K562 (cell line): ENCODE measurements around the gene SOHLH2. TPM values are rescaled to one million over a fixed set of nuclear protein-coding genes. Genes with fewer than 3 reads are reported as not detected.

Experiments
- ATAC-seq: fragments of 200-7000 bp; cut with Tn5 transposase; 3 replicates; pipeline ENCODE4 v1.9.1; 2020; ENCODE audit warnings: moderate library complexity
- BruUV-seq: library from RNA; stranded (reverse); fragments of 400-500 nt; replicated peaks from 2 replicates; lab custom pipeline; 2021; lab: Mats Ljungman, UMichigan
- CTCF ChIA-PET: fragments of 300-600 bp; formaldehyde crosslinking; extraction: SDS; loops from one replicate; lab custom pipeline; 2021; ENCODE audit warnings: low intra/inter-chr PET ratio; lab: Yijun Ruan, JAX
- POLR2A ChIA-PET: fragments of 300-600, 350-650 bp; sonication (Branson Sonifier 250); formaldehyde crosslinking; extraction: SDS; loops from one replicate; lab custom pipeline; 2021; ENCODE audit warnings: antibody characterized with exemption, inconsistent platforms; lab: Yijun Ruan, JAX
- DNase-seq, 4 experiments: peaks; one replicate each; pipeline versions ENCODE4 v3.0.0 to v3.0.0-alpha.2; 2011 to 2018; ENCODE audit warnings: low spot score in 3 of 4, mixed read lengths in 3 of 4; ENCODE audit errors: extremely low read depth in 1 of 4
- FAIRE-seq: peaks from 2 replicates; lab custom pipeline; 2011; peaks lifted over from hg19 to GRCh38; lab: Jason Lieb, UNC
- H2AFZ ChIP-seq: 2 replicates; pipeline ENCODE4 v1.6.0; 2011; ENCODE audit warnings: low read depth, low read length, control low read depth, inconsistent platforms
- H3K27ac ChIP-seq: fragments of 200-600 bp; 3 replicates; pipeline ENCODE4 v1.8.0; 2011; ENCODE audit warnings: low read depth, mild to moderate bottlenecking, control low read depth, inconsistent platforms, low read length, moderate library complexity, mixed read lengths; ENCODE audit errors: extremely low read depth
- H3K27me3 ChIP-seq, 2 experiments: fragments of 300-600 bp in 1 of 2; 2 replicates in 1 of 2; 3 replicates in 1 of 2; pipeline versions ENCODE4 v1.6.0 to v1.8.0; 2011; ENCODE audit warnings: inconsistent platforms in 2 of 2, low read length in 2 of 2, mild to moderate bottlenecking in 1 of 2, mixed read lengths in 1 of 2, moderate library complexity in 1 of 2; ENCODE audit not compliant: control insufficient read depth in 2 of 2, insufficient read depth in 2 of 2
- H3K36me3 ChIP-seq: fragments of 300-600 bp; 3 replicates; pipeline ENCODE4 v1.8.0; 2011; ENCODE audit warnings: mild to moderate bottlenecking, low read length, inconsistent platforms; ENCODE audit not compliant: control insufficient read depth, insufficient read depth
- H3K4me1 ChIP-seq, 2 experiments: fragments of 200-600 bp in 1 of 2; replicated peaks in 1 of 2; 2 replicates in 1 of 2; 3 replicates in 1 of 2; pipeline versions ENCODE4 v1.5.1 to v1.8.0; 2011; ENCODE audit warnings: inconsistent platforms in 2 of 2, low read length in 2 of 2, mild to moderate bottlenecking in 1 of 2, mixed read lengths in 1 of 2, moderate library complexity in 1 of 2; ENCODE audit not compliant: control insufficient read depth in 2 of 2, insufficient read depth in 2 of 2
- H3K4me2 ChIP-seq: 2 replicates; pipeline ENCODE4 v1.6.1; 2011; ENCODE audit warnings: low read length, control low read depth, inconsistent platforms, mixed read lengths; ENCODE audit not compliant: insufficient read depth
- H3K4me3 ChIP-seq: fragments of 200-600 bp; sonication (generic), shearing (Covaris generic); 2 replicates; pipeline ENCODE4 v1.5.1; 2016; ENCODE audit warnings: control low read depth, inconsistent platforms
- H3K79me2 ChIP-seq: fragments of 200-600 bp; 3 replicates; pipeline ENCODE4 v1.8.0; 2011; ENCODE audit warnings: low read length, inconsistent platforms; ENCODE audit not compliant: control insufficient read depth, insufficient read depth
- H3K9ac ChIP-seq, 2 experiments: 2 replicates each; pipeline versions ENCODE4 v1.6.0 to v1.6.1; 2011; ENCODE audit warnings: low read depth in 2 of 2, low read length in 2 of 2, control low read depth in 1 of 2, inconsistent platforms in 1 of 2, mild to moderate bottlenecking in 1 of 2, mixed read lengths in 1 of 2; ENCODE audit not compliant: insufficient read depth in 1 of 2
- H3K9me1 ChIP-seq: one replicate; pipeline ENCODE4 v1.6.0; 2011; ENCODE audit warnings: inconsistent platforms, mild to moderate bottlenecking, low read length, moderate library complexity; ENCODE audit not compliant: control insufficient read depth, insufficient read depth
- H3K9me3 ChIP-seq: replicated peaks from 2 replicates; pipeline ENCODE4 v1.5.1; 2011; ENCODE audit warnings: low read depth, low read length, inconsistent platforms; ENCODE audit not compliant: control insufficient read depth, insufficient read depth
- H4K20me1 ChIP-seq: replicated peaks from 2 replicates; pipeline ENCODE4 v1.6.1; 2011; ENCODE audit warnings: low read length, inconsistent platforms, mixed read lengths; ENCODE audit not compliant: control insufficient read depth, insufficient read depth
- ELK1 ChIP-seq: sonication (generic); formaldehyde crosslinking; IDR thresholded peaks from 2 replicates; pipeline ENCODE4 v1.8.1; 2022; ENCODE audit warnings: missing genetic modification reagents
- MTF1 ChIP-seq: fragments of 250-450 bp; sonication (Bioruptor Pico); IDR thresholded peaks from 2 replicates; pipeline ENCODE4 v1.9.0; 2021; ENCODE audit warnings: moderate library complexity, mild to moderate bottlenecking, inconsistent platforms, borderline replicate concordance
- SPI1 ChIP-seq: IDR thresholded peaks from 2 replicates; pipeline ENCODE4 v1.6.1; 2011; ENCODE audit warnings: low read depth, low read length, control low read depth, borderline replicate concordance
- WGBS: fragments of 100-300 bp; shearing (Covaris generic); methylation state at CpG from one replicate; pipeline ENCODE4 v1.1.6; 2016; ENCODE audit warnings: low coverage, mixed read lengths; ENCODE audit not compliant: insufficient coverage; ENCODE audit errors: missing lambda C conversion rate; 5-methylcytosine and 5-hydroxymethylcytosine counted together
- in situ Hi-C: fragments of 300-500 bp; cut with MboI; formaldehyde crosslinking; loops from 4 replicates; pipeline ENCODE4 v1.15.0; 2018; ENCODE audit warnings: inconsistent platforms, mixed read lengths
- intact Hi-C: fragments of 100-400 bp; cut with micrococcal nuclease; formaldehyde crosslinking; loops from 2 replicates; pipeline ENCODE4 v1.14.2; 2022
- polyA plus RNA-seq, 8 experiments: library from polyadenylated mRNA; depleted of rRNA in 4 of 8; stranded (reverse) in 5 of 8; unstranded in 3 of 8; fragments of >200 nt; fragmentation: Nextera tagmentation in 2 of 8; fragmentation: Illumina TruSeq in 1 of 8; extraction: Ambion mirVana in 2 of 8; extraction: Trizol in 1 of 8; gene quantifications; 2 replicates each; pipeline versions ENCODE4 v1.2.1 to v1.2.3, GENCODE V29; 2011 to 2014; ENCODE audit warnings: inconsistent platforms in 1 of 8, missing spikeins in 1 of 8
- total RNA-seq, 7 experiments: library from RNA; depleted of rRNA in 6 of 7; stranded (reverse); fragments of >200 nt in 6 of 7; fragmentation: Illumina TruSeq in 2 of 7; extraction: Trizol in 2 of 7; gene quantifications; 2 replicates each; pipeline versions ENCODE4 v1.2.1 to v1.2.3, GENCODE V29; 2011 to 2021; ENCODE audit warnings: low replicate concordance in 1 of 7
- TF ChIP-seq, protein P1 (sequence below): fragments of 450-650 bp; formaldehyde crosslinking; IDR thresholded peaks from 2 replicates; pipeline ENCODE4 v1.4.0; 2020; ENCODE audit warnings: mild to moderate bottlenecking, mixed read lengths

Gene SOHLH2
- total and polyA plus RNA-seq, 9 of the 15 experiments (the other 6 are each of a cell fraction or from before 2014, with no cell fraction given) = 10.3 to 26.7 (median 17.0) TPM

GRCh38 chr13:36158611-36159010 is 55.7 kb downstream of the SOHLH2 start:
- Histone ChIP-seq H2AFZ (no peak overlapping the region), H3K36me3 (no peaks in the 10 kb centered on the region), H3K27me3 (peaks cover 0 to 6% of the 10 kb centered on the region in 2 experiments; a peak in 1 of 5 replicates), H4K20me1 (no peaks in the 10 kb centered on the region), H3K9me3 (no peaks in the 10 kb centered on the region), H3K4me2 (no peak overlapping the region), H3K9me1 (no peaks in the 10 kb centered on the region), H3K9ac (no peak overlapping the region), H3K27ac (no peak overlapping the region), H3K79me2 (no peaks in the 10 kb centered on the region), H3K4me3 (no peak overlapping the region), H3K4me1 (peaks cover 0 to 4% of the 10 kb centered on the region in 2 experiments; a peak in 1 of 5 replicates)
- TF ChIP-seq, protein P1, sequence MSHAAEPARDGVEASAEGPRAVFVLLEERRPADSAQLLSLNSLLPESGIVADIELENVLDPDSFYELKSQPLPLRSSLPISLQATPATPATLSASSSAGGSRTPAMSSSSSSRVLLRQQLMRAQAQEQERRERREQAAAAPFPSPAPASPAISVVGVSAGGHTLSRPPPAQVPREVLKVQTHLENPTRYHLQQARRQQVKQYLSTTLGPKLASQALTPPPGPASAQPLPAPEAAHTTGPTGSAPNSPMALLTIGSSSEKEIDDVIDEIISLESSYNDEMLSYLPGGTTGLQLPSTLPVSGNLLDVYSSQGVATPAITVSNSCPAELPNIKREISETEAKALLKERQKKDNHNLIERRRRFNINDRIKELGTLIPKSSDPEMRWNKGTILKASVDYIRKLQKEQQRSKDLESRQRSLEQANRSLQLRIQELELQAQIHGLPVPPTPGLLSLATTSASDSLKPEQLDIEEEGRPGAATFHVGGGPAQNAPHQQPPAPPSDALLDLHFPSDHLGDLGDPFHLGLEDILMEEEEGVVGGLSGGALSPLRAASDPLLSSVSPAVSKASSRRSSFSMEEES (CRISPR knock-in tag) = no peak
- TF ChIP-seq MTF1 (CRISPR knock-in tag) = no peak
- no peak for TF ChIP-seq SPI1
- TF ChIP-seq ELK1 = no peak
- 0% methylated on average over 3 of the region's 4 CpGs for WGBS
- CTCF ChIA-PET = no interaction called here
- BruUV-seq = no TSS peak
- in situ Hi-C loops (no loop called here), intact Hi-C loops (no loop called here)
- no peak for FAIRE-seq
- no peak for DNase-seq
- no peak for ATAC-seq
- POLR2A ChIA-PET = no interaction called here
